NT2/D1 (cell line): ENCODE data around the gene MACROD1.

Experiments used
- SUZ12 ChIP-seq: IDR thresholded peaks from 2 replicates; pipeline ENCODE4 v1.6.1; 2011; ENCODE audit not compliant: insufficient read length, insufficient read depth; ENCODE audit errors: extremely low read depth
- YY1 ChIP-seq: IDR thresholded peaks from 2 replicates; pipeline ENCODE4 v1.6.1; 2011; ENCODE audit not compliant: insufficient read length, insufficient read depth

GRCh38 chr11:64146036-64146955 lies 19.6 kb downstream of the MACROD1 start:
- TF ChIP-seq YY1 (no peak), SUZ12 (no peak)
